GM13977 (cell line): ENCODE data around the gene KCNJ16.

Experiments
- DNase-seq: peaks from one replicate; pipeline ENCODE4 v3.0.0; 2012; ENCODE audit warnings: low spot score
- in situ Hi-C: fragments of 300-500 bp; cut with MboI; formaldehyde crosslinking; loops from one replicate; pipeline ENCODE4 v1.12.0; 2022; ENCODE audit warnings: low sequenced_read_pairs, low pct_unique_long_range_greater_than_20kb, mixed read lengths, inconsistent platforms; ENCODE audit not compliant: unreplicated experiment
- TF ChIP-seq, protein P1 (sequence below): IDR thresholded peaks from 2 replicates; pipeline ENCODE4 v1.5.1; 2012; ENCODE audit warnings: mild to moderate bottlenecking, control low read depth; ENCODE audit not compliant: insufficient read depth; ENCODE audit errors: extremely low read depth, missing control alignments

Gene KCNJ16

GRCh38 chr17:70134777-70135176 lies 59.8 kb downstream of the KCNJ16 start:
- TF ChIP-seq, protein P1, sequence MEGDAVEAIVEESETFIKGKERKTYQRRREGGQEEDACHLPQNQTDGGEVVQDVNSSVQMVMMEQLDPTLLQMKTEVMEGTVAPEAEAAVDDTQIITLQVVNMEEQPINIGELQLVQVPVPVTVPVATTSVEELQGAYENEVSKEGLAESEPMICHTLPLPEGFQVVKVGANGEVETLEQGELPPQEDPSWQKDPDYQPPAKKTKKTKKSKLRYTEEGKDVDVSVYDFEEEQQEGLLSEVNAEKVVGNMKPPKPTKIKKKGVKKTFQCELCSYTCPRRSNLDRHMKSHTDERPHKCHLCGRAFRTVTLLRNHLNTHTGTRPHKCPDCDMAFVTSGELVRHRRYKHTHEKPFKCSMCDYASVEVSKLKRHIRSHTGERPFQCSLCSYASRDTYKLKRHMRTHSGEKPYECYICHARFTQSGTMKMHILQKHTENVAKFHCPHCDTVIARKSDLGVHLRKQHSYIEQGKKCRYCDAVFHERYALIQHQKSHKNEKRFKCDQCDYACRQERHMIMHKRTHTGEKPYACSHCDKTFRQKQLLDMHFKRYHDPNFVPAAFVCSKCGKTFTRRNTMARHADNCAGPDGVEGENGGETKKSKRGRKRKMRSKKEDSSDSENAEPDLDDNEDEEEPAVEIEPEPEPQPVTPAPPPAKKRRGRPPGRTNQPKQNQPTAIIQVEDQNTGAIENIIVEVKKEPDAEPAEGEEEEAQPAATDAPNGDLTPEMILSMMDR, result no peak
- in situ Hi-C loops, result no loop called here

GRCh38 chr17:70136131-70136530 lies 61.1 kb downstream of the KCNJ16 start:
- in situ Hi-C loops, result no loop called here
- TF ChIP-seq, protein P1, result no peak
- DNase-seq, result no peak

More at GRCh38 chr17:70134777-70135176, 59.8 kb downstream of the KCNJ16 start:
- no peak for DNase-seq

- DNase-seq, result peak; percentile 73
- in situ Hi-C loops, result no loop called here
- TF ChIP-seq, protein P1, result no peak
These were observed 62.6 kb downstream of the KCNJ16 start for GRCh38 chr17:70137451-70138230.

- TF ChIP-seq, protein P1, result no peak
- in situ Hi-C loops, result no loop called here
- no peak for DNase-seq
These were observed 63.4 kb downstream of the KCNJ16 start for GRCh38 chr17:70138291-70138865.

DNA sequence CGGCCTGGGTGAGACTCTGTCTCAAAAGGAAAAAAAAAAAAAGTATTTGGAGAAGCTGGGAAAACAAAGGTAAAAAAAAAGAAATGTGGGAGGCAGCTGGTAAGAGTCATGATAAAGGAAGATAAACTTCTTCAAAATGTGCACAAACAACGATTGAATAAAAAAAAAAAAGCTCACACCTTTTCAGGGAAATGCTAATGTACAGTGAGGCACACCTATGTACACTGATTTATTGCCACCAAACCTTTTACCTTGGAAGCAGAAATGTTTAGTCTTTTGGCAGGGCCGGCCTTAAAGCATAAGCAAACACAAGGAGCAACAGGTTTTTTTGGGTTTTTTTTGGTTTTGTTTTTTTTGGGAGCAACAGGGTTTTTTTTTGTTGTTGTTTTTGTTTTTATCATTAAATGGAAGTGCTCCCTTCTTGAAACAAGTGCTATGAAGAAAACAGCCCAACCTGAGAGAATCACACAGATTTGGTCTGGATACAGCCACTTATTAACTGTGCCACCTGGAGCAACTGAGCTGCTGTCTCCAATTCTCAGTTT lies 64.5 kb downstream of the KCNJ16 start:
- TF ChIP-seq, protein P1, result no peak
- in situ Hi-C loops, result no loop called here
- DNase-seq, result no peak

DNA sequence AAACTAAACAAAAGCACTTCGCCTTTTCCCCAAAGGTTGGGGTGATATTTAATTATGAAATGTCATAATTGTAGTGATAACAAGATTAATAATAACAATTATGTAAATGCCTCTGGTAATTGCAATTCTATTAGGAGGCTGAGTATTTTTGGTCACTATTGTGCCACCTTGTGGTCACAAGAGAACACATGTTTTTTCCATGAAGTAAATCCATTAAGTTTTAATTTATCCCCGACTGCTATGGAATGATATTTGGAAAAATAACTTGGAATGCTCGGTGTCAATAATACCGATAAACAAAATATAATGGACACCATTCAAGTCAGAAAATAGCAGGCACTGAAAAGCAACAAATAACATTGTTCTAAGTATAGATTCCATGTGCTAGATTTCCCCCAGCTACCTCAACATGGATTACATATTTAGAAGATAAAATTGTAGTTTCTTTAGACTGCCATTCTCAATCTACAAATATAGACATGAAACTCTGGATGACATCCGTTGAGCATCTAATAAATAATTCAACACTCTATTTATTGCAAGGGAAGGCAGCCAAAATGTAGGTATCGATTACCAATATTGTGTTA lies 69.3 kb downstream of the KCNJ16 start:
- no peak for DNase-seq
- TF ChIP-seq, protein P1, result peak; percentile 56
- in situ Hi-C loops, result loop anchor here (10.0 kb wide), 1 partner anchor 560 kb away; no protein-coding TSS in a partner anchor
